HG03469 (cell line): ENCODE measurements around the gene CDH12.
"Not testable (repeated sequence)": the region's sequence is repeated elsewhere in the genome, so short reads cannot be mapped to it uniquely, and the experiment has no call there.

Experiments used
- ATAC-seq: cut with Tn5 transposase; IDR thresholded peaks from one replicate; pipeline ENCODE4 v1.9.1; 2021; ENCODE audit warnings: mild to moderate bottlenecking, moderate library complexity, moderate number of reproducible peaks; ENCODE audit not compliant: unreplicated experiment

The CDH12 gene

DNA sequence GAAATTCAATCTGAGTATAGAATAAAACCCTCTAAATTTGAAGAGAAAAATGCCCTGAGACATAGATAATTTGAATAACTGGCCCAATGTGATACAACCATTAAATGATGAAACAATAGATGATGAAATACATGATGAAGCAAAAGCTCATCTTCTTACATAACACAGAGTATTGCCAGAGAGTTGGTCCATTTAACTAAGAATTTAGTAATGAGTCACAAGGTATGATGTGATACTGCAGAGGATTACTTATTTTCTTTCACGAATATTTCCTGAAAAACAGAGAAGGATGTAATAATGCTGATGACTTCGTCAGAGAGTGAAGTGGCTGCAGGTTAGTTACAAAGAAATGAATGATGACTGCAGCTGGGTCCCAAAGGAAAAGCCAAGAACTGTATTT lies 379.3 kb downstream of the CDH12 start:
- ATAC-seq = no peak

DNA sequence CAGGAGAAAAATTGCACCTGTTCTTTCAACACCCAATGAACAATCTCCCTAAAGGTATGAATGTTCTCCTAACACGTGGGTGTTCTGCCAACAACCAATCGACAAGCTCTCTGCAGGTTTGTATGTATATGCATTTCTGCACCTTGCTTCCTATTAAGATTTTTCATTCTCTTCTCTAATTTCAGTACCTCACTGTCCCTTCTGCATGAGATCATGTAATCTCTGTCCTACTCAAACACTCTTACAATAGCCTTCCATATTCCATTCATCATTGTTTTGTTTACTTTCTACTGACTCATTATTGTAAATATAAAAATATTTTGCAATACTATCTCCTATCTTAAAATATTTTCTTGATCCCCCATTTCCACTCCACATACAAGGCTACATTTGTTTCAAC lies 382.0 kb downstream of the CDH12 start:
- ATAC-seq = no peak

DNA sequence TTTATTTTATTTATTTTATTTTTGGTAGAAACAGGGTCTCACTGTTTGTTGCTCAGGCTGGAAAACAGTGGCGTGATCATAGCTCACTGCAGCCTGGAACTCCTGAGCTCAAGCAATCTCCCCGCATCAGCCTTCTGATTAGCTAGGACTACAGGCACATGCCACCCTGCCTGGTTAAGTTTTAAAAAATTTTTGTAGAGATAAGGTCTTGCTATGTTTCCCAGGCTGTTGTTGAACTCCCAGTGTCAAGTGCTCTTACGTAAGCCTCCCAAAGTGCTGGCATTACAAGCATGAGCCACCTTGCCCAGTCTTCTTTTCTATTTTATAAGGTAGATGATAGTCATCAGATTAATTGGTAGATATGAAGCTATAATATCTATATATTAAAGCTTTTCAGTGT lies 382.7 kb downstream of the CDH12 start:
- no peak for ATAC-seq

DNA sequence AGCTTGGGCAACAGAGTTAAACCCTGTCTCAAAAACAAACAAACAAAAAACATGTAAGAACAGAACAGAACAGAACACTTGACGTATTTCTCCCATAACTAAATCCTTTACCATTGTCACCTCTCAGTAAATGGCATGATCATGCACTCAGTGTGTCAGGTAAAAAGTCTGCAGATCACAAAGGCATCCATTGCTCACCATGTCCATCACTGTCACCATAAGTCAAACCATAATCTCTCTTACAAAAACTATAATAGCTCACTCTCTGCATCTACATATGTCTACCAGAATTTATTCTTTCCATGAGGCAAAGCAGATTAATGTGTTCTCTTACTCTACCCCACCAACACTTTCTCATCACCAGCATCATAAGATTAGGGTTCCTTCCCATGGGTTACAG lies 387.5 kb downstream of the CDH12 start:
- no peak for ATAC-seq

DNA sequence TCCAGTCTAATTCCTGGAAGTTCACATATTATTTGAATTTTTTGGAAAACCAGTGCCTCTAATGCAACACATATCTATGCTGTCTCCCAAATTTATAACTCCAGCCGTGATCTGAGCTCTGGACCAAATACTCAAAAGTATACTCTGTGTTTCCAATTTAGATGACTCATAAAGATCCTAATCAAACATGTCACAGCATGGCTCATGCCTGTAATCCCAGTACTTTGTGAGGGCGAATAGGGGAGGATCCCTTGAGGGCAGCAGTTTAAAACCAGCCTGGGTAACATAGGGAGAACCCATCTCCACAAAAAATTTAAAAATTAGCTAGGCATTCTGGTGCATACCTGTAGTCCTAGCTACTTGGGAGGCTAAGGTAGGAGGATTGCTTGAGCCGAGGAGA lies 388.0 kb downstream of the CDH12 start:
- ATAC-seq = no peak

DNA sequence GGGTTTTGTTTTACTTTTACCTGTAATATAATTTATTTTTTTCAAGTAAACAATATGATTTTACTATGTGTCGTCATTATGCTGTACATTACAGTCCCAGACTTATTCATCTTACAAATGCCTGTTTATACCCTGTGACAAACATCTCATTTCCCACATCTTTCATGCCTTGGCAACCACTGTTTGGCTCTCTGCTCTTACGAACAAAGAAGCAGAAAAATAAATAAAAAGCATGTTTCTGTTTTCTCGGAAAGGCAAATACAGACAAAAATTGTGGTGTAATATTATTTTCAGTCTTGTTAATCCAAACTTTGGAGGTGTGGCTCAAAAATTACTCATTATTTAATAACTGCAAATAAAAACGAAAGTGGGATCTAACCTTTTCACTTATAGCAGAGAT lies 393.0 kb downstream of the CDH12 start:
- no peak for ATAC-seq

DNA sequence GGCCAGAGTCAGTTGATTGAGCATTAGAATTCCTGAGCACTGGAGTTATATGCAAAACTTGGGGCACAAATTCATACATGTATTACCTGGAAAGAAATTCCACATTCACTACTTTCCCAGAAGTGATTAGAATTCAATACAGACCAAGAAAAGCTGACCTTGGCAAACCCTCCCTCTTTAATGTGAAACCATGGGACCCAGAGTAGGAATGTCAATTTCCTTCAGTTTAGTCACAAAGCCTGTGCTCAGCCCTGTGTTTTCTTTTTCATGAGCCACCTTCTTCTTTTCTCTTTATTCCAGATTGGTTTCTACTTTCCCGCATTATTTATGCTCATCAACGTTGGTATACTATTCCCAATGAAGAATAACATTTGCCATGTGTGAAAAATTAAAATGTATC lies 420.2 kb downstream of the CDH12 start:
- no peak for ATAC-seq

DNA sequence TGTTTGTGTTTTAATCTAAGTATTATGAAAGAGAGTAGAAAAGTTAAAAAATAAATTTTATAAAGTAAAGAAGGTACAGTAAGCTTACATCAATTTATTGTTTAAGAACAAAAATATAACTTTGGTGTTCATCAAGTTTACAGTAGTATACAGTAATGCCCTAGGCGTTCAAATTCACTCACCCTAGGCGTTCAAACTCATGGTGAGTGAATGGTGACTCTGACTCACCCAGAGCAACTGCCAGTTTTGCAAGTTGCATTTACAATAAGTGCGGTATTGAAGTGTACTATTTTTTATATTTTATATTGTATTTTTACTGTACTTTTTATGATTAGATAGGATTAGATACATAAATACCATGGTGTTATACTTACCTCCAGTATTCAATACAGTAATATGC lies 421.3 kb downstream of the CDH12 start:
- ATAC-seq = no peak

DNA sequence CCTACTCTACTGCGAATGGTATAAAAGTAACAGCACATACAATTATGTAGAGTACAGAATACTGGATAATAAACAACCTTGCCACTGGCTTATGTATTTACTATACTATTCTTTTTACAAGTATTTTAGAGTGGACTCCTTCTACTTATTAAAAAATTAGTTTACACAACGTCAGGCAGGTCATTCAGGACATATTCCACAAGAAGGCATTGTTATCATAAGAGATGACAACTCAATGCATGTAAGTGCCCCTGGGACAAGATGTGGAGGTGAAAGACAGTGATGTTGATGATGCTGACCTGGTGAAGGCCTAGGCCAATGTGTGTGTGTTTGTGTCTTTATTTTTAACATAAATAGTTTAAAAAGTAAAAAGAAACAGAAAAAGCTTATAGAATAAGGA lies 421.7 kb downstream of the CDH12 start:
- no peak for ATAC-seq

DNA sequence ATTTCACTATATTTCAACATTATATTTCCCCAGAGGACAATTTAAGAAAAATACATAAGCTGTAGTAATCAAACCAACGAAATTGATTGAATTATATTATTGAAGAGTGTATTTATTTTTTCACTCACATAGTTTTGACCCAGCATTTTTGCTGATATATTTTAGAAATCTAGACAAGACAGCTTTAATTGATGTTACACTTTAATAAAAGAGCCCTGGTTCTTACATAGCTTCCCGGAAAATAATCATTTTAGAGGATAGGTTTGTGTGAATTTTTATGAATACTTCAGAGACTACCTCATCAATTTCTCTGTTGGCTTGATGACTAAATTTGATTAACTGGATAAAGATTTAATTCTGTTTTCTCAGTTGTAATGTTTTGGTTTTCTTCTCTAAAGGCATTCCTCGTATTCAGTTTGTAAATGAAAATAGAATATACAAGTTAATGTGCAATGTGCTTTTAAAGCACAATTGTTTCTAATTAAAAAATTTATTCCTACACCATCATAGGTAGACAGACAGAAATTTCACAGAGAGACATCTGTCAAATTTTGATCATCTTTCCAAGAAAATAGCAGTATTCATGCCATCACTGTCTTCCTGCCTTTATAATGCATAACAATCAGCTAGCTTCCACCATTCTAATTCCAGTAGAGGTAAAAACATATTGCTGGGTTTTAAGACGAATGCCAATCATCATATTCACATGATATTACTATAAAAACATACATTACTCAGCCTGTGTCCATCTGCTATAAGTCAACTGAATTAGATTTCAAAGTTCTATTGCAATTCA lies 441.4 kb downstream of the CDH12 start:
- no peak for ATAC-seq

DNA sequence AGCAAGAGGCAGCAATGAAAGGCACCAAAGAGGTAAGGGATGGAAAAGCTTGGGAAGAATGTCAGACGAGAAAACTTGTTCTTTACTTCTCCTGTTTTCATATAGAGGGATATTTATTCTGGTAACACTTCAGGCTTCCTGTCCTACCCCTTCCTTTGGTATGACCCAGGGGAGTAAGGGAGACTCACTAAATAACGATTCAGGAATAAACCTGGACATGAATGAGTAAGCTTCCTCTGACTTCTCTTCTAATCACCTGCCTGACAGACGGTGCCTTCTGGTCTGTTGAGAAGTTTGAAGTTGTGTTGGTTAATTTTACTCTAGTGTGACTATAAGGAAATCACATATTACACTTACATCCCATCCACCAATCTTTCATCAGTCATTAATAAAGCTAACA lies 461.2 kb downstream of the CDH12 start:
- no peak for ATAC-seq

DNA sequence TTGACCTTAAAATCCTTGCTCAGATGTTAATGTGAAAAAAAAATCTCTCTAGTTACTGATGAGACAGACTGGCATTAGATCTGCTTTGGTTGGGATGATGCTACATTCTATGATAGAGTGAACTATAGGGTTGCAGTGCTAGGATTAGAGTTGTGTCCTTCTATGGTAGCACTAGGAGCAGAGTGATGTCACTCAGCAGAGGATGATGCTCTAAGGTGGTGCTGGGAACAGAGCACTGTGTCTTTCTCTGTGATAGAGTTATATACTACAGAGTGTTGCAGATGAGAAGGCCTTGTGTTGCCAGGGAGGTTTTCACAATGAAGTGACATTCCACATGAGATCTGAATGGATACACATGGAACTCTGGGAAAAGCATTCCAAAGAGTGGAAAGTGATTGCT lies 462.3 kb downstream of the CDH12 start:
- ATAC-seq = no peak

DNA sequence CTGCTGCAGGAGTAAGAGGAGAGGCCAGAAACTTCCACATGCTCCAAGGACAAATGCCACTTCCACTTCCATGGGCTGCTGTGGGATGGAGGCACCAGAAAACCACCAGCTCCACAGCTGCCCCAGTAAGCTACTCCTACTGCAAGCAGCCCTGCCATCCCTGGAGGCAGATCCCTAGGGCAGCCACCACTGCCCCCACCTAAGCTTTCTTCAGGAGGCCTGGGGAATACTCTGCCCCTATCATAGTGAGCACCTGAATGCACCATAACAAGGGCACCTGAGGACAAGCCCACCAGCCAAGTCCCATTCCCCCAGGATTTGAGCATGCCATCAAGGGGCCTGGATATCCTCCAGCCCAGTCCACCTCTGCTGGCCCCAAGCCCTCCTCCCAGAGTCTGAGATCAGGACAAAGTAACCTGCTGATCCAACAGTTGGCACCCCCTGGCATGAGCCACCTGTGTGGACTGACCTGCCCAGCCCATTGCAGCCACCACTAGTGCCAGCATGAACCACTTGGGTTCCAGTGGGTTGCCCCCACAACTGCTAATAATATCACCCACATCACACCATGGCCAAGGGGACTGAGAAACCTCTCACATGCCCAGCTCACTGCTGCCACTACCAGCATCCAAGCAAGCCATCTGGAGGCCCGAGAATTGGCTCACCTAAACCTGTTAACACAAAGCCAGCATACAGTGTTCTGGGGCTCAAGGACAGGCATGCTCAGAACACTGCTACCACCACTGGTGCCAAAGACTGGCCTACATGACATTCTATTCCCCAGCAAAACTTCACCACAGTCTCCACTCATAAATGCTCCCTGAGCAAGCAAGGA lies 480.1 kb downstream of the CDH12 start:
- no peak for ATAC-seq

DNA sequence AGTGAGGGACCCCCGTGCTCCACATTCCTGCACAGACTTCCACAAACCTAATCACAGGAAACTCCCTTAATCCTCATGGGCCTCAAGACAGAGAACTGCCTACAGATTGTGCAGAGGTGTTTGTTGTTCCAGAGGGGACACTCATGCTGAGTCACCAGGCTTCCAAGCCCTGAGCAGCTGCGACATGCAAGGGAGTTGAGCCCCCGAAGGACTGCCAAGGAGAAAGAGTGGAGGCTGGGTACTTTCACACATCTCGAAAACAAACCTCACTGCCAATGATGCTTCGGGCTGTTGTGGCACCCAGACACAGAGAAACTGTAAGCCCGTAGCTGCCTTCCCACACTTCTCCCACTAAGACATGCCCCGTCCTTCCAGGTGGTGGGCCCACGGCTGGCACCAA lies 480.8 kb downstream of the CDH12 start:
- ATAC-seq = no peak

DNA sequence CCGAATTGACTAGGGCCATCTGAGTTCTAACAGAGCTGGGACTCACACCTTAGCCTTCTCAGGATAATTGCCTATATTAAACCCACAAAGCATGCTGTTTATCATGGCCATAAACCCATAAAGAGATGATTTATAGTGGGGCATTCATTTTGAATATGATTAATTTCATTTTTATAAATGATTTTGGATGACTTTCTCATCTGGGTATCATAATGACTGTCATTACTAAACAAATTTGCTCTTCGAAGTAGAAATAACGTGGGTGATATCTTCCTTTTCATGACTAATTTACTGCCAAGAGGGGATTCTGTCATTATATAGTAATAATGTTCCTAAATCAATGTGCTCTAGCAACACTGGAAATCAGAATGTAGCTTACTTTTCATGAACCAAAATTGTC lies 498.2 kb downstream of the CDH12 start:
- no peak for ATAC-seq

DNA sequence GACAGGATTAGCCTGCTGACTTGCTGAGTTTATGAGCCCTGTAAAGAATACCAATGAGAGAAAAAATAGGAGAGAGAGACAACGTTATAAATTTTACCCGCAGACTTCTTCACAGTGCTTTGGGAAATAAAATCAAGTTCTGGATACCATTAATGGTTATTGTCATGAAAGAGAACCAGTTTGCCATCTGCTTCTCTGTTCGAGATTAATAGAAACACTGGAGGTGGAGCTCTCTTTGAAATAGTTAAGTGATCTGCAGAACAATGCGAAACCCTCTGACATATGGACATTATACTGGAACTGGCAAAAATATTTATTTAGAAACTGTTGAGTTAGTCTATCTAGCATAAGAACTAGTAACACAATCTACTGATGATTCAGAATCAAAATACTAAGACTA lies 500.7 kb downstream of the CDH12 start:
- ATAC-seq = no peak

DNA sequence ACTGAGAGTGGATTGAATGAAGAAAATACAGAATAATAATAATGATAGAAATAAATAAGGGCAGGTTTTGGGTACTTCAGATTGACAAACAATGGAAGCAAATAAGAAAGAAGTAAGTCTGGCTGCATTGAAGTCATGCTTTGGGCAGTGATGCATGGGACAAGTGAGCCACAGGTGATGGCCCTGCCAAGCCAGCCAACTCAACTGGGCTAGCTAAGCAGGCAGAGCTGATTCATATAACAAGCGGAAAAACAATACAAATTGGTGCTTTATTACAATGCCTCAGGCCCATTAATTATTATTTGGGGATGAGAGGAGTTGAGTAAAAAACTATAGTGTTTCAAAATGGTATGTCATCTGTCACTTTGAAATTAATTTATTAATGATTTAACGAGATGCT lies 502.0 kb downstream of the CDH12 start:
- no peak for ATAC-seq

DNA sequence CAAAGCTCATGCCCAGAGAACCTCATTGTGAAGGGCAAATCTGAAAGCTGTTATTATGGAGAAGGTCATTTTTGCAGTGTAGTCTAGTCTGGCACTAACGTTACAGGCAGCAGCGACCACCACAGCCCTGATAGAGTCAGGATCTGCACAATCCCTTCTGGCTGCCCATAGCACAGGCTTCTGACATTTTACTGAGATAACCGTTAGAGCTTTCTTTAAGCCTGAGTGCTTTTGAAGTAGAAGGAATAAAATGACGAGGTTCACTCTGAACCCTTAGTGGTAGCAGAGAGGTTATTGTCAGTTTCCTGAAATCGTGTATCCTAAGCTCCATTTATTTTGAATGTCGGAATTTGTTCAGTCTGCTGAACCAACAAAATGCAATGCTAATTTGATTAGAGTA lies 505.1 kb downstream of the CDH12 start:
- ATAC-seq = no peak

DNA sequence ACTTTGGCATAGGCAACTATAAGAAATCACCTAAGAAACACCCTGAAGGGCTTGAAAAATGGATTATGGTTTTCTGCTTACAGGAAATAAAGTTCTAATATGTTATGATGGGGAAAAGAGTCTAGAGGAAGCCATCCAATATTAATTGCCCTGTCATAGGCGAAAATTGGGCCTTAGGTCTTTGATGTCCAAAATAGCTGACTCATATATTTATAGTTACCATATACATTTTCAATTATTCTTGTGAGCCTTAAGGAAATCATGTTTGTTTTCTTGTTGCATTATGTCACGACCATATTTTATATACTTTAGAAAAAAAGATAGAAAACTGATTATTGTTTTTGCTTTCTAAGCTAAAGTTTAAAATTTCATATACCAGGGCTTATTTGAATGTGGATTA lies 509.1 kb downstream of the CDH12 start:
- no peak for ATAC-seq

DNA sequence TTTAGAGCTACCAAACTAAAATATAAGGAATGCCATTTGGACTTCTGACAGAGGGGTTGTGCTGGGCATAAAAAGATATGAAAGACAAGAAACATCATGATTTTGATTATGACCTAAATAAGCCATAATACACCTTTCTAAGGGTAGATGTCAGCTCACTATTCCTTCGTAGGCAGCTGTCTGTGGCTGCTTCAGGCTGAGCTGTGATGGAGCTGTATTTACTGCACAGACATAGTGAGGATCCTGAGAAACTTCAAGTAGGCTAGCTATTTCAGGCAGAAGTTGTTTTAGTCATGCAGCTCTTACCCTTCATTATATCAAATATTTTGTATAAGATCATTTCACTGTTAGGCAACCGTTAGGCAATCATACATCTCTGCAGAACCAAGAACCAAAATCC lies 511.7 kb downstream of the CDH12 start:
- no peak for ATAC-seq

DNA sequence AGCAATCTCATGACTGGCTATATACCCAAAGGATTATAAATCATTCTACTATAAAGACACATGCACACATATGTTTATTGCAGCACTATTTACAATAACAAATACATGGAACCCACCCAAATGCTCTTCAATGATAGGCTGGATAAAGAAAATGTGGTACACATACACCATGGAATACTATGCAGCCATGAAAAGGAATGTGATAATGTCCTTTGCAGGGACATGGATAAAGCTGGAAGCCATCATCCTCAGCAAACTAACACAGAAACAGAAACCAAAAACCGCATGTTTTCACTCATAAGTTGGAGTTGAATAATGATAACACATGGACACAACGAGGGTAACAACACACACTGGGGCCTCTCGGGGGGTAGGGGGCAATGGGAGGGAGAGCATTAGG lies 520.2 kb downstream of the CDH12 start:
- ATAC-seq = not testable (repeated sequence)

DNA sequence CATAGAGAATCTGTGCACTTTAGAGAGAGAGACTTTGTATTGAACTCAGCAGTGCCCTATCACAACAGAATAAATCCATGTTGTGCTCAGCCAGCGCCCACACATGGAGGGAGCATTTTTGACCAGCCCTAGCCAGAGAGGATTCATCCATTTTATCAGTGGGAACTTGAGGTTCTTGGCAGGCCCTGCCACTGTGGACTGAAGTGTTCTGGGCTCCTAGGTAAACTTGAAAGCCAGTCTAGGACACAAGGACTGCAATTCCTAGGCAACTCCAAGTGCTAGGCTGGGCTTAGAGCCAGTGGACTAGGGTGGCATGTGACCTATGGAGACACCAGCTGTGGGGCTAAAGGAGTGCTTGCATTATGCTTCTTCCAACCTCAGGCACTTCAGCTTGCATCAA lies 523.5 kb downstream of the CDH12 start:
- ATAC-seq = no peak
